ENCODE results near the gene ZNF24. TPM values are rescaled to one million over a fixed set of nuclear protein-coding genes. Genes with fewer than 3 reads are reported as not detected.

ZNF24 gene
- polyA plus RNA-seq, 2 donors = 9.6 to 10.1 TPM

GRCh38 chr18:35361570-35362321, 17.5 kb upstream of the ZNF24 start:
- no peaks in the 10 kb centered on the region for H3K4me1 ChIP-seq (ENCODE audit: control insufficient read depth in 2 of 2, insufficient read depth in 2 of 2, low read length in 1 of 2)
- no peaks in the 10 kb centered on the region for H3K9me3 ChIP-seq (ENCODE audit: control insufficient read depth in 2 of 2, insufficient read depth in 1 of 2, low read depth in 1 of 2, low read length in 1 of 2)
- H3K36me3 ChIP-seq (ENCODE audit: control insufficient read depth in 2 of 2, insufficient read depth in 2 of 2, low read length in 1 of 2) = no peaks in the 10 kb centered on the region
- 71 to 73% methylated on average over 2 of the region's 2 CpGs for WGBS, 2 donors
- no peaks in the 10 kb centered on the region for H3K27me3 ChIP-seq (ENCODE audit: control insufficient read depth in 1 of 2, insufficient read depth in 2 of 2, low read length in 2 of 2)
- H3K27ac ChIP-seq (ENCODE audit: low read depth in 2 of 2, low read length in 1 of 2) = no peak overlapping the region
- H3K4me3 ChIP-seq (ENCODE audit: low read depth in 1 of 2, low read length in 2 of 2) = no peak overlapping the region

DNA sequence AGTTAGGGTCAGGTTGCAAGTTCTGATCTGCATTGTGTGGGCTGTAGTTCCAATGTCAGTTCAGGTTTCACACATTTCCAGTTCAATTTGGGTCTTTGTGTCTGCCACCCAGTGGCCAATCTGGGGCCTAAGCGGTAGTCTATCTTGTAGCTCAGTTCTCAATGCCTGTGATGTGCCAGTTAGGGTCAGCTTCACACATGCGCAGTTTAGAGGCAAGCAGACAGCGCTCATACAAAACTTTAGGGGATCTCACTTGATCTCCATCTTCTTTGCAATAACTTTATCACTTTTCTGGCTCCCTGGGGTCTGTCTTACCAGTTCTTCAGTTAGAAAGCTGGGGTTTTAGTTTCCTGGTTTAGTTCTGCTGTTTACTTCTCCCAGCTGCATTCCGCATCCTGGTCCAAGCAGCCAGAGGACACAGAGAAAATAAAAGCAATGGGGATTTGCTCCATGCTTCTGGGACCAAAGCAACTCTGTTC, 11.0 kb upstream of the ZNF24 start:
- peaks cover 4 to 5% of the 10 kb centered on the region in 2 donors for H3K9me3 ChIP-seq (ENCODE audit: control insufficient read depth in 2 of 2, insufficient read depth in 1 of 2, low read depth in 1 of 2, low read length in 1 of 2)
- no peaks in the 10 kb centered on the region for H3K4me1 ChIP-seq (ENCODE audit: control insufficient read depth in 2 of 2, insufficient read depth in 2 of 2, low read length in 1 of 2)
- no peaks in the 10 kb centered on the region for H3K36me3 ChIP-seq (ENCODE audit: control insufficient read depth in 2 of 2, insufficient read depth in 2 of 2, low read length in 1 of 2)
- WGBS, 2 donors = 21 to 25% methylated on average over 4 of the region's 4 CpGs
- peak overlapping the region in 1 of 2 donors; percentile 21 for H3K27ac ChIP-seq (ENCODE audit: low read depth in 2 of 2, low read length in 1 of 2)
- H3K4me3 ChIP-seq (ENCODE audit: low read depth in 1 of 2, low read length in 2 of 2) = no peak overlapping the region
- H3K27me3 ChIP-seq (ENCODE audit: control insufficient read depth in 1 of 2, insufficient read depth in 2 of 2, low read length in 2 of 2) = no peaks in the 10 kb centered on the region

DNA sequence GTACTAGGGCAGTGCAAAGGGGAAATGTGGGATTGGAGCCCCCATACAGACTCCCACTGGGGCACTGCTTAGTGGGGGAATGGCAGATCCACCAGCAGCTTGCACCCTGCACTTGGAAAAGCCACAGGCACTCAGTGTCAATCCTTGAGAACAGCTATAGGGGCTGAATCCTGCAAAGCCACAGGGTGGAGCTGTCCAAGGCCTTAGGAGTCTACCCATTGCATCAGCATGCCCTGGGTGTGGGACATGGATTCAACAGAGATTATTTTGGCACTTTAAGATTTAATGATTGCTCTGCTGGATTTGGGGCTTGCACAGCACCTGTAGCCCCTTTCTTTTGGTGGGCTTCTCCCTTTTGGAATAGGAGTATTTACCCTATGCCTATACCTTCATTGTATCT, 8.6 kb upstream of the ZNF24 start:
- Histone ChIP-seq H3K27ac (ENCODE audit: low read depth in 2 of 2, low read length in 1 of 2) (no peak overlapping the region), H3K4me3 (ENCODE audit: low read depth in 1 of 2, low read length in 2 of 2) (no peak overlapping the region), H3K4me1 (ENCODE audit: control insufficient read depth in 2 of 2, insufficient read depth in 2 of 2, low read length in 1 of 2) (no peaks in the 10 kb centered on the region), H3K36me3 (ENCODE audit: control insufficient read depth in 2 of 2, insufficient read depth in 2 of 2, low read length in 1 of 2) (no peaks in the 10 kb centered on the region), H3K27me3 (ENCODE audit: control insufficient read depth in 1 of 2, insufficient read depth in 2 of 2, low read length in 2 of 2) (no peaks in the 10 kb centered on the region), H3K9me3 (ENCODE audit: control insufficient read depth in 2 of 2, insufficient read depth in 1 of 2, low read depth in 1 of 2, low read length in 1 of 2) (peaks cover 4 to 5% of the 10 kb centered on the region in 2 donors)

GRCh38 chr18:35352283-35352682, 8.1 kb upstream of the ZNF24 start:
- peaks cover 4 to 5% of the 10 kb centered on the region in 2 donors for H3K9me3 ChIP-seq (ENCODE audit: control insufficient read depth in 2 of 2, insufficient read depth in 1 of 2, low read depth in 1 of 2, low read length in 1 of 2)
- no peak overlapping the region for H3K27ac ChIP-seq (ENCODE audit: low read depth in 2 of 2, low read length in 1 of 2)
- H3K4me1 ChIP-seq (ENCODE audit: control insufficient read depth in 2 of 2, insufficient read depth in 2 of 2, low read length in 1 of 2) = no peaks in the 10 kb centered on the region
- H3K4me3 ChIP-seq (ENCODE audit: low read depth in 1 of 2, low read length in 2 of 2) = no peak overlapping the region
- no peaks in the 10 kb centered on the region for H3K36me3 ChIP-seq (ENCODE audit: control insufficient read depth in 2 of 2, insufficient read depth in 2 of 2, low read length in 1 of 2)
- 74 to 84% methylated on average over 2 of the region's 2 CpGs for WGBS, 2 donors
- H3K27me3 ChIP-seq (ENCODE audit: control insufficient read depth in 1 of 2, insufficient read depth in 2 of 2, low read length in 2 of 2) = no peaks in the 10 kb centered on the region

DNA sequence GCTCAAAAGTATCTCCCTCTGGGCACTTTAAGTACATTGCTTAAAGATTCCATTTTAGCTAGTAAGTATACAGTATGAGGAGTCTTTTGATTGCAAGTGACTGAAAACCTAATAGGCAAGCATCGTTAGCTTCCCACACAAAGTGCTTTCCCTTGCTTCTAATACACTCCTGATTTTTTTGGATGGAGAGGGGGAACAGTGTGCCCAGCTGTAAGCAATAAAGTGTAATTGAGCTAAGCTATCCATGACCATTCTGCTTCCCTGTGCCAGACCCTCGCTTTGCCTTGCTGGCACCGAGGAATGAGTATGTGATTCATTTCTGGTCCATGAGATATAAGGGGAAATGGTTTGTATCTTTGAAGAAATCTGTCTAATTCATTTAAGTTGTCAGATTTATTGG, 3.8 kb upstream of the ZNF24 start:
- Histone ChIP-seq H3K36me3 (ENCODE audit: control insufficient read depth in 2 of 2, insufficient read depth in 2 of 2, low read length in 1 of 2) (no peaks in the 10 kb centered on the region), H3K4me3 (ENCODE audit: low read depth in 1 of 2, low read length in 2 of 2) (no peak overlapping the region), H3K9me3 (ENCODE audit: control insufficient read depth in 2 of 2, insufficient read depth in 1 of 2, low read depth in 1 of 2, low read length in 1 of 2) (peaks cover 4 to 5% of the 10 kb centered on the region in 2 donors), H3K4me1 (ENCODE audit: control insufficient read depth in 2 of 2, insufficient read depth in 2 of 2, low read length in 1 of 2) (no peaks in the 10 kb centered on the region), H3K27me3 (ENCODE audit: control insufficient read depth in 1 of 2, insufficient read depth in 2 of 2, low read length in 2 of 2) (no peaks in the 10 kb centered on the region), H3K27ac (ENCODE audit: low read depth in 2 of 2, low read length in 1 of 2) (no peak overlapping the region)
- WGBS, 2 donors = 72 to 84% methylated on average over 3 of the region's 3 CpGs

GRCh38 chr18:35345950-35346349, 1.7 kb upstream of the ZNF24 start:
- no peak overlapping the region for H3K27ac ChIP-seq (ENCODE audit: low read depth in 2 of 2, low read length in 1 of 2)

GRCh38 chr18:35345460-35345921, 1.3 kb upstream of the ZNF24 start:
- no peaks in the 10 kb centered on the region for H3K36me3 ChIP-seq (ENCODE audit: control insufficient read depth in 2 of 2, insufficient read depth in 2 of 2, low read length in 1 of 2)
- H3K27me3 ChIP-seq (ENCODE audit: control insufficient read depth in 1 of 2, insufficient read depth in 2 of 2, low read length in 2 of 2) = no peaks in the 10 kb centered on the region
- no peak overlapping the region for H3K4me3 ChIP-seq (ENCODE audit: low read depth in 1 of 2, low read length in 2 of 2)
- H3K9me3 ChIP-seq (ENCODE audit: control insufficient read depth in 2 of 2, insufficient read depth in 1 of 2, low read depth in 1 of 2, low read length in 1 of 2) = no peaks in the 10 kb centered on the region
- WGBS, 2 donors = 48 to 70% methylated on average over 6 of the region's 6 CpGs
- peak overlapping the region in 1 of 2 donors; percentile 29 for H3K27ac ChIP-seq (ENCODE audit: low read depth in 2 of 2, low read length in 1 of 2)
- no peaks in the 10 kb centered on the region for H3K4me1 ChIP-seq (ENCODE audit: control insufficient read depth in 2 of 2, insufficient read depth in 2 of 2, low read length in 1 of 2)

More at GRCh38 chr18:35345950-35346349, 1.7 kb upstream of the ZNF24 start:
- 78 to 96% methylated on average over 1 of the region's 1 CpG for WGBS, 2 donors
- H3K9me3 ChIP-seq (ENCODE audit: control insufficient read depth in 2 of 2, insufficient read depth in 1 of 2, low read depth in 1 of 2, low read length in 1 of 2) = no peaks in the 10 kb centered on the region
- no peaks in the 10 kb centered on the region for H3K36me3 ChIP-seq (ENCODE audit: control insufficient read depth in 2 of 2, insufficient read depth in 2 of 2, low read length in 1 of 2)
- H3K27me3 ChIP-seq (ENCODE audit: control insufficient read depth in 1 of 2, insufficient read depth in 2 of 2, low read length in 2 of 2) = no peaks in the 10 kb centered on the region
- H3K4me1 ChIP-seq (ENCODE audit: control insufficient read depth in 2 of 2, insufficient read depth in 2 of 2, low read length in 1 of 2) = no peaks in the 10 kb centered on the region
- no peak overlapping the region for H3K4me3 ChIP-seq (ENCODE audit: low read depth in 1 of 2, low read length in 2 of 2)

GRCh38 chr18:35344736-35345459, 678 bp upstream of the ZNF24 start:
- WGBS, 2 donors = 43 to 48% methylated on average over 12 of the region's 12 CpGs
- peaks cover 5% of the 10 kb centered on the region in 2 donors for H3K36me3 ChIP-seq (ENCODE audit: control insufficient read depth in 2 of 2, insufficient read depth in 2 of 2, low read length in 1 of 2)
- H3K27ac ChIP-seq (ENCODE audit: low read depth in 2 of 2, low read length in 1 of 2) = peak overlapping the region; percentile 98 to 99
- peak overlapping the region; percentile 97 for H3K4me3 ChIP-seq (ENCODE audit: low read depth in 1 of 2, low read length in 2 of 2)
- no peaks in the 10 kb centered on the region for H3K4me1 ChIP-seq (ENCODE audit: control insufficient read depth in 2 of 2, insufficient read depth in 2 of 2, low read length in 1 of 2)
- no peaks in the 10 kb centered on the region for H3K27me3 ChIP-seq (ENCODE audit: control insufficient read depth in 1 of 2, insufficient read depth in 2 of 2, low read length in 2 of 2)
- H3K9me3 ChIP-seq (ENCODE audit: control insufficient read depth in 2 of 2, insufficient read depth in 1 of 2, low read depth in 1 of 2, low read length in 1 of 2) = no peaks in the 10 kb centered on the region

- peak overlapping the region; percentile 98 to 99 for H3K27ac ChIP-seq (ENCODE audit: low read depth in 2 of 2, low read length in 1 of 2)
- H3K9me3 ChIP-seq (ENCODE audit: control insufficient read depth in 2 of 2, insufficient read depth in 1 of 2, low read depth in 1 of 2, low read length in 1 of 2) = no peaks in the 10 kb centered on the region
- WGBS, 2 donors = 2% methylated on average over 15 of the region's 15 CpGs
- H3K36me3 ChIP-seq (ENCODE audit: control insufficient read depth in 2 of 2, insufficient read depth in 2 of 2, low read length in 1 of 2) = peaks cover 9 to 11% of the 10 kb centered on the region in 2 donors
- no peaks in the 10 kb centered on the region for H3K4me1 ChIP-seq (ENCODE audit: control insufficient read depth in 2 of 2, insufficient read depth in 2 of 2, low read length in 1 of 2)
- H3K4me3 ChIP-seq (ENCODE audit: low read depth in 1 of 2, low read length in 2 of 2) = peak overlapping the region; percentile 97
- no peaks in the 10 kb centered on the region for H3K27me3 ChIP-seq (ENCODE audit: control insufficient read depth in 1 of 2, insufficient read depth in 2 of 2, low read length in 2 of 2)
Measured at GRCh38 chr18:35343488-35343935, 708 bp downstream of the ZNF24 start.

Measured in esophagus (tissue), 2 donors.